Calu3 (cell line): ENCODE data around the gene SLBP. TPM values are rescaled to one million over a fixed set of nuclear protein-coding genes. Genes with fewer than 3 reads are reported as not detected.

Source experiments
- BruUV-seq: library from RNA; stranded (reverse); fragments of 400-500 nt; replicated peaks from 2 replicates; lab custom pipeline; 2021; lab: Mats Ljungman, UMichigan
- CTCF ChIA-PET: fragments of 300-600 bp; sonication (Branson Sonifier 250); formaldehyde crosslinking; loops from one replicate; lab custom pipeline; 2022; ENCODE audit warnings: antibody characterized with exemption; lab: Charles Lee
- DNase-seq: peaks from one replicate; pipeline ENCODE4 v3.0.0; 2022
- H3K27ac Mint-ChIP-seq: one replicate; pipeline ENCODE4 v1.8.0; 2022; ENCODE audit warnings: mixed read lengths; ENCODE audit not compliant: unreplicated experiment
- H3K27me3 Mint-ChIP-seq: one replicate; pipeline ENCODE4 v1.8.0; 2022; ENCODE audit warnings: mixed read lengths; ENCODE audit not compliant: unreplicated experiment
- H3K36me3 Mint-ChIP-seq: one replicate; pipeline ENCODE4 v1.8.0; 2022; ENCODE audit warnings: mild to moderate bottlenecking, moderate library complexity, mixed read lengths; ENCODE audit not compliant: insufficient read depth, unreplicated experiment
- H3K4me1 Mint-ChIP-seq: one replicate; pipeline ENCODE4 v1.8.0; 2022; ENCODE audit warnings: mild to moderate bottlenecking, low read depth, mixed read lengths; ENCODE audit not compliant: unreplicated experiment
- H3K4me3 Mint-ChIP-seq: one replicate; pipeline ENCODE4 v1.8.0; 2022; ENCODE audit warnings: mild to moderate bottlenecking, low read depth, moderate library complexity, mixed read lengths; ENCODE audit not compliant: unreplicated experiment
- H3K9me3 Mint-ChIP-seq: one replicate; pipeline ENCODE4 v1.8.0; 2022; ENCODE audit warnings: low read depth, mixed read lengths; ENCODE audit not compliant: unreplicated experiment
- intact Hi-C: fragments of 100-400 bp; cut with micrococcal nuclease; formaldehyde crosslinking; loops from one replicate; pipeline ENCODE4 v1.10.0; 2022; ENCODE audit not compliant: unreplicated experiment
- total RNA-seq: library from RNA; stranded (reverse); gene quantifications from 2 replicates; pipeline ENCODE4 v1.2.3, GENCODE V29; 2022
- TF ChIP-seq, protein P1 (sequence below): fragments of 200-600 bp; IDR thresholded peaks from one replicate; pipeline ENCODE4 v1.8.0; 2022; ENCODE audit warnings: antibody characterized with exemption; ENCODE audit not compliant: unreplicated experiment

The SLBP gene
- total RNA-seq, 1 experiment from 2014 or later, result 46.1 TPM

GRCh38 chr4:1737666-1738065, 25.5 kb upstream of the SLBP start:
- intact Hi-C loops, result no loop called here
- H3K4me1 Mint-ChIP-seq, result no peaks in the 10 kb centered on the region
- no peak for DNase-seq
- no peak overlapping the region for H3K4me3 Mint-ChIP-seq
- H3K36me3 Mint-ChIP-seq, result peaks cover 54% of the 10 kb centered on the region
- TF ChIP-seq, protein P1, sequence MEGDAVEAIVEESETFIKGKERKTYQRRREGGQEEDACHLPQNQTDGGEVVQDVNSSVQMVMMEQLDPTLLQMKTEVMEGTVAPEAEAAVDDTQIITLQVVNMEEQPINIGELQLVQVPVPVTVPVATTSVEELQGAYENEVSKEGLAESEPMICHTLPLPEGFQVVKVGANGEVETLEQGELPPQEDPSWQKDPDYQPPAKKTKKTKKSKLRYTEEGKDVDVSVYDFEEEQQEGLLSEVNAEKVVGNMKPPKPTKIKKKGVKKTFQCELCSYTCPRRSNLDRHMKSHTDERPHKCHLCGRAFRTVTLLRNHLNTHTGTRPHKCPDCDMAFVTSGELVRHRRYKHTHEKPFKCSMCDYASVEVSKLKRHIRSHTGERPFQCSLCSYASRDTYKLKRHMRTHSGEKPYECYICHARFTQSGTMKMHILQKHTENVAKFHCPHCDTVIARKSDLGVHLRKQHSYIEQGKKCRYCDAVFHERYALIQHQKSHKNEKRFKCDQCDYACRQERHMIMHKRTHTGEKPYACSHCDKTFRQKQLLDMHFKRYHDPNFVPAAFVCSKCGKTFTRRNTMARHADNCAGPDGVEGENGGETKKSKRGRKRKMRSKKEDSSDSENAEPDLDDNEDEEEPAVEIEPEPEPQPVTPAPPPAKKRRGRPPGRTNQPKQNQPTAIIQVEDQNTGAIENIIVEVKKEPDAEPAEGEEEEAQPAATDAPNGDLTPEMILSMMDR, result no peak
- H3K27me3 Mint-ChIP-seq, result no peaks in the 10 kb centered on the region
- no peak overlapping the region for H3K27ac Mint-ChIP-seq
- peaks cover 4% of the 10 kb centered on the region for H3K9me3 Mint-ChIP-seq
- CTCF ChIA-PET, result no interaction called here
- BruUV-seq, result no TSS peak

GRCh38 chr4:1736812-1737211, 24.7 kb upstream of the SLBP start:
- Mint-ChIP-seq H3K4me3 (no peak overlapping the region), H3K9me3 (peaks cover 4% of the 10 kb centered on the region), H3K4me1 (no peaks in the 10 kb centered on the region), H3K27ac (no peak overlapping the region), H3K27me3 (no peaks in the 10 kb centered on the region), H3K36me3 (peaks cover 50% of the 10 kb centered on the region)
- intact Hi-C loops, result no loop called here
- CTCF ChIA-PET, result no interaction called here
- TF ChIP-seq, protein P1, result no peak
- DNase-seq, result no peak
- BruUV-seq, result no TSS peak

- intact Hi-C loops, result no loop called here
- TF ChIP-seq, protein P1, result no peak
- Mint-ChIP-seq H3K9me3 (peaks cover 4% of the 10 kb centered on the region), H3K4me3 (no peak overlapping the region), H3K36me3 (peaks cover 48% of the 10 kb centered on the region), H3K27ac (no peak overlapping the region), H3K4me1 (no peaks in the 10 kb centered on the region), H3K27me3 (no peaks in the 10 kb centered on the region)
- DNase-seq, result no peak
- BruUV-seq, result no TSS peak
- CTCF ChIA-PET, result no interaction called here
Measured at GRCh38 chr4:1735215-1735614, 23.1 kb upstream of the SLBP start.

GRCh38 chr4:1732911-1733310, 20.8 kb upstream of the SLBP start:
- intact Hi-C loops, result no loop called here
- CTCF ChIA-PET, result no interaction called here
- H3K27ac Mint-ChIP-seq, result no peak overlapping the region
- TF ChIP-seq, protein P1, result no peak
- peaks cover 19% of the 10 kb centered on the region for H3K4me1 Mint-ChIP-seq
- peaks cover 56% of the 10 kb centered on the region for H3K36me3 Mint-ChIP-seq
- H3K9me3 Mint-ChIP-seq, result no peaks in the 10 kb centered on the region
- no peaks in the 10 kb centered on the region for H3K27me3 Mint-ChIP-seq
- BruUV-seq, result no TSS peak
- H3K4me3 Mint-ChIP-seq, result no peak overlapping the region
- no peak for DNase-seq

- BruUV-seq, result no TSS peak
- Mint-ChIP-seq H3K36me3 (peaks cover 58% of the 10 kb centered on the region), H3K27me3 (no peaks in the 10 kb centered on the region), H3K4me1 (peaks cover 36% of the 10 kb centered on the region), H3K9me3 (no peaks in the 10 kb centered on the region), H3K27ac (no peak overlapping the region), H3K4me3 (no peak overlapping the region)
- intact Hi-C loops, result no loop called here
- CTCF ChIA-PET, result no interaction called here
- DNase-seq, result no peak
- TF ChIP-seq, protein P1, result no peak
Measured at GRCh38 chr4:1731180-1731579, 19.1 kb upstream of the SLBP start.
